Posterior vena cava (tissue), 2 donors: Measurements from ENCODE around the gene C9orf78. TPM values are rescaled to one million over a fixed set of nuclear protein-coding genes. Genes with fewer than 3 reads are reported as not detected.

Experiments
- DNase-seq: peaks from one replicate; pipeline ENCODE4 v3.0.0-alpha.2; 2020; ENCODE audit warnings: low spot score
- intact Hi-C, 2 donors: fragments of 100-400 bp; cut with DNase I; formaldehyde crosslinking; loops; one replicate each; pipeline versions ENCODE4 v1.14.1 to v1.14.2; 2022 to 2023
- total RNA-seq, 2 donors: library from RNA; stranded (reverse); fragmentation: NEBNext Ultra II Directional; extraction: Animal tissue kit (Norgen Biotek cat#: 25700); gene quantifications; one replicate each; pipeline ENCODE4 v1.2.1, GENCODE V29; 2021
- donor health status: DM: yes; HTN: yes; CAD: no.
- donor health status: DM: yes; HTN: yes; CAD: no.

The C9orf78 gene
- total RNA-seq, 2 donors from 2014 or later: 31.3 to 40.0 TPM

DNA sequence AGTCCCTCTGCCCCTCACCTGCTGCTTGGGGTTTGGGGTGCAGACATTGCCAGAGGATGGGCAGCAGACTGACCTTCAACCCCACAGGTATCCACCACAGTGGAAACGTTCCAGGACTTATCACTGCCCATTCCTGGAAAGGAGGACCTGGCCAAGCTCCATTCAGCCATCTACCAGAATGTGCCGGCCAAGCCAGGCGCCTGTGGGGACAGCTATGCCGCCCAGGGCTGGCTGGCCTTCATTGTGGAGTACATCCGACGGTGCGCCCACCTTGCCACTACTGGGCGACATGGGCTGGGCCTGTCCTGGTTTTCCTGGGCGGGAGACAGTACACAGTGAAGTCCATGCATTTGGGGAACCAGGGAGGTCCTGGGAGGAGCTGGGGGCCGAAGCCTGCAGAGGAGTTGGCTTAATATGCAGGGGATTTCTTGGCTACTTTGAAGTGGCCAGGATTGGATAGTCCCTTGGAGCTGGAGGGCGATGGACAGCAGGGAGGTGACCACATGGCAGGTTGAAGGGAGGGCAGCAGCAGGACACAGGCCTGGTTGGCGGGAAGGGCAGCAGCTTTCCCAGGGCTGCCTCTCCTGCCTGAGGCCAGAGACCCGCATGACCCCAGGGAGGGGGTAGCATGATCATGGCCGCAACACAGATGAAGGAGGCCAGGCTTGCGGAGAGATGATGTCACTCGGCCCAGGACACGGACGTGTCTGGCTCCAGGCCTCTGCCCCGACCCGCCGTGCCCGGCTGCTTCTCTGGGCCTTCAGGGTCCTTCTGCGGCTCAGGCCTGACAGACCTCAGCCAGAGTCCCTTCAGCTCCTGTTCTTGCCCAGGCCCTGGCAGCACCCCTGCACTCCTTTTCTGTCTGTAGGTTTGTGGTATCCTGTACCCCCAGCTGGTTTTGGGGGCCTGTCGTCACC lies 34.8 kb upstream of the C9orf78 start:
- intact Hi-C loops: loop anchor here in 1 of 2 donors (10.0 kb wide), 1 partner anchor 365 kb away; no protein-coding TSS in a partner anchor
- DNase-seq: peak; percentile 69

DNA sequence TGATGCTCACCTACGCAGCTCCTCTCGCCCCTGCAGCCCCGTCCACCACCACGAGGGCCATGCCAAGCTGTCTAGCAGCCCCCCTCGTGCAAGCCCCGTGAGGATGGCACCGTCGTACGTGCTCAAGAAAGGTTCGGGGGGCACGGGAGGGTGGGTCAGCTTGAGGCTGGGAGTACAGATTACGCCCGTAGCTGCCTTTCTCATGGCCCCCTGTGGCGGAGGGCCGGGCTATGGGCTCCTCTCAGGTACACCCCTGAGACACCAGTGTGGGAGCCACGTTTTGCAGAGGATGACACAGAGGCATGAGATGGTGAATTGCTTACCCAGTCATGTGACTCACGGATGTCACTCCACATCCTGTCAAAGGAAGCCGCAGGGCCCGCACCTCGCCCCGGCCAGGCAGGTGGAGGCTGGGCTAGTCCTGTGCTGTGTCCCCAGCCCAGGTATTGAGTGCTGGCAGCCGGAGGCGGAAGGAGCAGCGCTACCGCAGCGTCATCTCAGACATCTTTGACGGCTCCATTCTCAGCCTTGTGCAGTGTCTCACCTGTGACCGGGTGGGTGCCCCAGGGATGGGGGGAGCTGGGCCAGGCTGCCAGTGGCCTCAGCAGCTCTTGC lies 33.9 kb upstream of the C9orf78 start:
- peak; percentile 80 for DNase-seq
- intact Hi-C loops: no loop called here

DNA sequence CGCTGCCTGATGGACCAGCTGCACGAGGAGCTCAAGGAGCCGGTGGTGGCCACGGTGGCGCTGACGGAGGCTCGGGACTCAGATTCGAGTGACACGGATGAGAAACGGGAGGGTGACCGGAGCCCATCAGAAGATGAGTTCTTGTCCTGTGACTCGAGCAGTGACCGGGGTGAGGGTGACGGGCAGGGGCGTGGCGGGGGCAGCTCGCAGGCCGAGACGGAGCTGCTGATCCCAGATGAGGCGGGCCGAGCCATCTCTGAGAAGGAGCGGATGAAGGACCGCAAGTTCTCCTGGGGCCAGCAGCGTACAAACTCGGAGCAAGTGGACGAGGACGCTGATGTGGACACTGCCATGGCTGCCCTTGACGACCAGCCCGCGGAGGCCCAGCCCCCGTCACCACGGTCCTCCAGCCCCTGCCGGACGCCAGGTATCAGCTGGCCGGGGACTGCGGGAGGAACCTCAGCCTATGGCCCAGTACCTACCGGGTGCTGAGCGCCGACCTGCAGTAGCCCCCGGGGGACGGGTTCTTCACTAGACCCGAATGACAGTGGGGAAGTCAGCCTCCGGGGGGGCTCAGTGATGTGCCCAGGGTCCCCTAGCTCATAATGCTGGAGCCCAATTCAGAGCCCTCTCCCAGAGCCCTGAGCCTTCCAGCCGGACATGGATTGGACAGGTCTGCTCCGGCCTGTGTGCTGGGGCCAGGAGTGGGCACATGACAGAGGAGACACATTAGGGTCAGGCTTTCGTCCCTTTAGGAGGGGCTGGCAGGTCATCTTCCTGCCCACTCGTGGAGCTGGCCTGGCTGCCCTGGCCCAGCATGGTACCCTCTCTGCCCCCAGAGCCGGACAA lies 33.2 kb upstream of the C9orf78 start:
- peak; percentile 80 for DNase-seq
- intact Hi-C loops: no loop called here

DNA sequence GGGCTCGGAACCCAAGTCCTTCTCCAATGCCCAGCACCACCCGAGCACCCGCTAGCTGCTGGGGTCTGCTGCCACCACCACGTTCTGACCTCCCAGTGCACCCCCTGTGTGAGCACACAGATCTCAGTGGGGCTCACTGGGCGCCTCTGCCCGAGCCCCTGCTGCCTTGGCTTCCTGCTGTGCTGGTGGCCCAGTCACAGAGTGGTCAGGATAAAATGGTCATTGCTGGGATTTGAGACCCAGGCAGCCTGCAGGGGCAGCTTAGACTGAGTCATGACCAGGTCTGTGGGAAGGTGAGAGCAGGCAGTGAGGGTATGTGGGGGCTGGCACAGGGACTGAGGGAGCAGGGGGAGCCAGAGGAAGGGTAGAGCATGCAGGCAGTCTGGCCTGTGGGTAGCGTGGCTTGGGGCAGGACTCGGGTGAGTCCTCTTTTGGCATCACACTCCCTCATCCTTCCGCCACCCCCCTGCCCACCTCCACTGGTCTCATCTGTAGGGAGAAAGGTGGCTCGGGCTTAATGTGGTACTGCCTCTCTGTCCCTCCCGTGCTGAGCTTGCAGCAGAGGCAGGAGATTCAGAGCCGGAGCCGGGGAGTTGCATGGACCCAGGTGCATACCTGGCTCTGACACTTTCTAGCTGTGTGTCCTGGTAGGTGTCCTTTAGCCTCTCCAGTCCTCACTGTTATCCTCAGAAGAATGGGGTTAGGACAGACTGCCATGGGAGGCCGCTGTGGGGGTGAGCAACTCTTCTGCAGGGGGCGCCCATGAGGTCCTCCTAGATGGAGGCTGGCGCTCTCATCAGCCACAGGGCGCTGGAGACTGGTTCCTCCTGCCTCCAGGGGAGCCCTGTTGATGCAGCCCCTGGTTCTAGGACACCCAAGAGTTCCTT lies 32.3 kb upstream of the C9orf78 start:
- DNase-seq: peak; percentile 65
- intact Hi-C loops: no loop called here

DNA sequence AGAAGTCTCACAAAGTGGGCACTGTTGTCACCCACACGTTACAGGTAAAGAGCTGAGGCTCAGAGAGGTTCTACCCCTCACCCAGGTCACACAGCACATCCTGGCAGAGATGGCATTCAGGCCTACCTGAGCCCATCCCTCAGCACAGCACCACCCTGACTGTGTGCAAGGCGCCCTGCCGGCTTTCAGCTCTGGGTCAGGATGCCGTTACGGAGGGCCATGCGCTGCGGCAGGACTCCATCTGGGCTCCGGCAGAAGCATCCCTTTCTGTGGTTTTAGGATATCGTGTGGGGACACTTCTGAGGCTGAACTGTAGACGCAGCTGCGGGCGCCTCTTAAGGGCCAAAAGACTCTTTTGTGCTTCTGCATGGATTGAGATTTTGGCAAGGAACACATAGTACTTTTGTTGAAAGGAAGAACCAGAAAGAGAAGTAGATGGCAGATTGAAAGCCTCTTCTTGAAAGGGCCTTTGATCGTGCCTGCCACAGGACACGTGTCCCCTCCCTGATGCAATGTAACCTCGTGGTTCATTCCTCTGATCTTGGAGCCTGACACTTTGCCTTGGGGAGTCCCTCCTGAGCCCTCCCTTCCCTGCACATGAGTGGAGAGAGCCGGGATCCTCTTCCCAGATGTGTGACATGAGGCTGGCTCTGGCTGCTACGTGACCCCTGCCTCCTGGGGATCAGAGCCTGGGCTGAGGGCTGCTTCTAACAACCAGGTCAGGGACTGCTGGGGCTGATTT lies 31.5 kb upstream of the C9orf78 start:
- peak; percentile 67 for DNase-seq
- intact Hi-C loops: no loop called here

DNA sequence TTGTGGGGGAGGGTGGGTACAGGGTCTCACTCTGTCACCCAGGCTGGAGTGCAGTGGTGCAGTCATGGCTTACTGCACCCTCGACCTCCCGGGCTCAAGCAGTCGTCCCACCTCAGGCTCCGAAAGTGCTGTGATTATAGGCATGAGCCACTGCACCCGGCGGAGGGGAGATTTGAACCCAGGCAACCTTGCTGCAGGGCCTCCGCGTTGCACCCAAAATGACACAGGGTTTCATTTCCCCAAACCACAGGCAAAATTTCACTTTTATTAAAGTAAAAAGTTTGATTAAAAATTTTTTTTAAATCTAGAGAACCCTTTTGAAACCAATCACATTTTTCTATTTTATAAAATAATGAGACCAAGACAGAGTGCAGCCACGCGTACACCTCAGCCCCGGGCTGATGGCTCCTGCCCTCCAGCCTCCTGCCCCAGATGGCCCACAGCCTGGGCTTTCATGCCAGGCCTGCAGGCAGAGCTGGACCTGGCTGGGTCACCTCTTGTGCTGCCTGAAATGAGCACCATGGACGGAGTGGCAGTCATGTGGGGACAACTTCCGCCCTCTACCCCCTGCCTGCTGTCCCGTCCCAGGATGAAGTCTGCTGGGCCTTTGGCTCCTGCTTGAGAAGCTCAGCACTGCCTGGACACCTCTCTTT lies 30.7 kb upstream of the C9orf78 start:
- intact Hi-C loops: no loop called here
- DNase-seq: no peak

DNA sequence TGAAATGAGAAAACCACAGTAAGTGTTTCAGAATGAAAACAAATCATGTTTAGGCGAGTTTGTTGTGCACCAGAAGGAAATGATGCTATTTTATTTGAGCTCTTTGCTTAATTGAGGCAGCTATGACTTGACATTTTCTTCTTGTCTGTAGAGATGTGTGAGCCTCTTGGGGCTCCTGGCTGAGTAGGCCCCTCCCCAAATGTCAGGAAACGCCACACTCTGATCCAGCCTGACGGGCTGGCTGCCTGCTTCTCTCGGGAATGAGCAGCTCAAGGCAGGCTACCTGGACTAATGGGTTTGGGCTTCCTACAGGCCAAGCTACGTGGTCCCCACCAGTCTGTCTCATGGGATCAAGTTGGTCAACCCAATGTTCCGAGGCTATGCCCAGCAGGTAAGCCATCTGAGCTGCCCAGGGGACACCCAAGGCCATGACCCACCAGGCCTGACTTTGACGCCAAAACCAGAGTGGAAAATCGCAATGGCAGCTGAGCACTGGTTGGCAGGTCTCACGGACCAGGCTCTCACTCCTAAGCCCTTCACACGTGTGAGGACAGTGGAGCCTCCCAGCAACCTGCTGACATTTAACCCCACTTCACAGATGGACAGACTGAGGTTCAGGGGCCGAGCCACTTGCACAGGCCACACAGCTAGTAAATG lies 30.0 kb upstream of the C9orf78 start:
- no peak for DNase-seq
- intact Hi-C loops: no loop called here

DNA sequence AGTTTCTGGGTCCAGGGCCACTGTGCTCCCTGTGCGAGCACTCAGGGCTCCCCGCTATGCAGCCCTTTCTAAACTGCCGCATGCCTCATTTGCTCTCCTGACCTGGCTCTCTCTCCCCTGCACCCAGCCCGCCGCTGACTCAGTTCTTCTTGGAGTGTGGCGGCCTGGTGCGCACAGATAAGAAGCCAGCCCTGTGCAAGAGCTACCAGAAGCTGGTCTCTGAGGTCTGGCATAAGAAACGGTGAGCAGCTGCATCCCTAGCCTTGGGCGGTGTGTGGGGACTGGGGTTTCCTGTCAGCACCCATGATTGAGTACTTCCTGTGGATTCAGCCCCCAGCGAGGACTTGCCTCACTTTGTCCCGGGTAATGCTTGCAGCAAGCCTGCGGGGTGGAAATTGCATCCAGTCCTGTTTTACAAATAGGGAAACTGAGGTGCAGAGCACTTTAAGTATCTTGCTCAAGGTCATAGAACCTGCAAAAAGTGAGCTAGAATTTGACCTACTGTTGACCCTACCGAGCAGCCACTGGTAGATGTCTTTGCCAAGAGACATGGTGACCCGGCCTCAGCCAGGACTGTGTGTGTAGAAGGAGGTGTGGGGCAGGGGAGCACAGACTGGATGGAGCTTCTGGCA lies 28.1 kb upstream of the C9orf78 start:
- DNase-seq: peak; percentile 72
- intact Hi-C loops: no loop called here

DNA sequence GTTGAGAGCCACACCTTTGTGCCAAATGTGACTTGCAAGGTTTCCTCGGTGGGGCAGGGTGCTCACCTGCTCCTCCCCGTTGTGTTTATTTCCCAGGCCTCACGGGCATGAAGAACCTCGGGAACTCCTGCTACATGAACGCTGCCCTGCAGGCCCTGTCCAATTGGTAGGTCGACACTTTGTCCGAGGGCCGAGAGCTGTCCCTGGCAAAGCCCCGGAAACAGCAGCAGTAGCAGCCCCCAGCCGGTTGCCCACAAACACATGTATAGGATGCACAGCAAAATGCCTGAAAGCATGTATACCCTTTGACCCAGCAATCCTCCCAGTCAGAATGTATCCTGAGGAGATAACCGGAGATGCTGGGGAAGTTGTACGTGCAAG lies 26.4 kb upstream of the C9orf78 start:
- intact Hi-C loops: no loop called here
- DNase-seq: no peak

DNA sequence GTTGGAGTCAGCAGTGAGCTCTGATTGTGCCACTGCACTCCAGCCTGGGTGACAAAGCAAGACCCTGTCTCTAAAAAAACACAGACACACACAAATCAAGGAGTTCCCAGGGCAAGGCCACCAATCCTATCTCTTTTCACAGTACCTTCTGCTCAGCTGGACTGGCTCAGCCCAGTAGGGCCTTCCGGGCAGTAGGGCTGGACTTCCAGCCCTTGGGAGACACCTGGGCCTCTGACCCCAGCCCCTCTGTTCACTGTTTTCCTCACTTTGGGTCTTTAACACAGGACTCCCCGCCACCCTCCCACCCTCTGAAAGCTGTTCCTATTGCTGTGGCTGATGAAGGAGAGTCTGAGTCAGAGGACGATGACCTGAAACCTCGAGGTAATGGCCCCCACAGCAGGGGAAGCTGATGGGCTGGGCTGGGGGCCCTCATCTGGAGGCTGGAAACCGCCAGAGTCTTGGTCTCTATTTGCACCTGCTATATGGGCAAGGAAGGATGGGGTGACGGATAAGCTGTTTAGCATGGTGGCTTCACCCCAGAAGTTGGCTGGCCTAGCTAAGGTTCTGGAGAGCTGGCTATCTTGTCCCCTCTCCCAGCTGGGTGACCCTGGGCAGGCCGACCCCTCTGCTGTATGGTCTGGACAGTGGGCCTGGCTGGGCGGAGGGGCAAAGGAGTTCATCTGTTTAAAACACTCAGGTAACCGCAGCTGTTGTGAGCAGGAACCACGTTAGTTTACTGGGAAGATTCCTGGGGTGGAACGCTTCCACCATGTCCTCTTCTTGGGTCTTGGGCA lies 25.8 kb upstream of the C9orf78 start:
- intact Hi-C loops: no loop called here
- DNase-seq: no peak

DNA sequence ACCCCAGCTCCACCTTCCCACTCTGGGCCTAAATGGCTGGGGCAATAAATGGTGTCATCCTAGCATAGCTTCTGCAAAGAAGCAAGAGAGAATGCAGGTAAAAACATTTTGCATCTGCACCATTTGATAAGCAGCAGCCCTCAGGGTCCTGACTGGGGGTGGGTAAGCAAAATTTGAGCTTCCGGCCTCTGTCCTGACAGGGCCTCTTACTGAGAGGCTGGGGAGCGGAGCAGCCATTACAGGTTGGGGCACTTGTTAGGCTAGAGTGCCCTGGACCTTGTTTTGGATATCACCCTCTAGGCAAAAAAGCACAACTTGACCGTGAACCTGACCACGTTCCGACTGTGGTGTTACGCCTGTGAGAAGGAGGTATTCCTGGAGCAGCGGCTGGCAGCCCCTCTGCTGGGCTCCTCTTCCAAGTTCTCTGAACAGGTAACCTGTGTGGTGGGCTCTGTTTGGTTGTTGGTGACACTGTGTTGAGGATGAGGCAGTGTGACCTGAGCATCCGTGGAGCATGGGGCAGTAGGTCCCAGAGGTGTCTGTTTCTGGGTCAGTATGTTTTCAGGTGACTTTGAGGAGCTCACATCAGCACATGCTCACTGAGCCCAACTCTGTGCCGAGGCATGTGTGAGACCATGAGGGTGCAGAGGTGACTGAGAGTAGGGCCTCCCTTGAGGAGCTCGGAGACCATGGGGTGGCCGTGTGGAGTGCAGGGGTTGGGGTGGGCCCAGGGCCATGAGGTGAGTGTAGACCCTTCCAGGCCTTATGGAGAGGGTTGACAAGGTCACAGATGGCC lies 23.3 kb upstream of the C9orf78 start:
- intact Hi-C loops: no loop called here
- DNase-seq: no peak

DNA sequence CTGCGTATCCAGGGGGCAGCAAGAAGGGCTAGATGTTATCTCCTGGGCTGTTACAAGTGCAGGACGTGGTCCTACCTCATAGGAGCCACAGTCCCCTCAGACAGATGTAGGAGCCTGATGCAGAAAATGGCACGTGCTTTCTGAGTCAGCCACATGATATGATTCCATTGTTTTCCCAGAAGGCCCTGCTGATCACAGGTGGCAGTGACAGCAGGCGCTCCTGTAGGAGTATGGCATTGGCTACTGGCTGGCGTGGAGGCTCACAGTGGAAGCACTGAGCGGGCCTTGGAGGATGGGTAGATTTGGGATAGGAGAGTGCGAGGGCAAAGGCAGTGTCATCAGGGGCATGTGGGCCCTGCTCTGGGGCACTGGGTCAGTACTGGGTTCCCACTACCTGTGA lies 22.1 kb upstream of the C9orf78 start:
- no peak for DNase-seq
- intact Hi-C loops: no loop called here

DNA sequence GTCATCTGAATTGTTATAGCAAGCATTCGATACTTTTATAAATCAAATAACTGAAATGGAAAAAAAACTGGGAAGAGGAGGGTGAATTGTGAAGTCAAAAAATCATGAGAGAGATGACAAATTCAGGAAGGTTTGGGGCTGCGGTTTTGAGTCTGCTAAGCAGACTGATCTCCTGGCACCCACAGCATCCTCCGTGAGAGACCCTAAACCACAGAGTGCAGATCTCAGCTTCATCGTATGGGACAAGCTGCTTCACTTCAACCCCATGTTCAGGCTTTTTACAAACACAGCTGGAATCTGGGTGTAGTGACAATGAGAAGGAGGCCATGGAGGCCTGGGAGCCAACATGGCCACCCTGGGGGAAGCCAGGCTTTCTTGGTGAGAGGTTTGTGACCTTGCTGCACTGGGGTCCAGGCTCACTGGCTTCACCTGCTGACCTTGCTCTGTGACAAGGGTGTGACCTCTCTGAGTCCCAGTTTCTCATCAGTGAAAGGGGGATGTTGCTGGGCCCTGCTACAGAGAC lies 19.6 kb upstream of the C9orf78 start:
- intact Hi-C loops: no loop called here
- DNase-seq: no peak

DNA sequence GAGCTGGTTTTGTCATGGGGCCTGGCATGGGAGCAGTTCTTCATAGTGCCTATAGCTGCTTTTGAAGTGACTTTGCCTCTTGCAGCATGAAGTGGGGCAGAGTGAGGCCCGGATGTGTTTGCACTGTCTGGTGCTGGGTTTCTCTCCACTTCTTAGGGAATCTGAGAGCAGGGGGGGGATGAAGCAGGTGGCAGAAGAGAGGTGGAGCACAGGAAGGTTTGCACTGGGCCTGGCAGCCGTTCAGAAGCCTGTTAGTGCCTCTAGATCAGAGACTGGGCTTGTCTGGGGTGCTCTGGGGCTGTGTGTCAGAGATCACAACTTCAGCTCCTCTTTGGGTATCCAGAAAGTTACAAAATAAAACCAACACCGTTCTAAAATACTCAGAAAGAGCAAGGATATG lies 18.5 kb upstream of the C9orf78 start:
- intact Hi-C loops: no loop called here

DNA sequence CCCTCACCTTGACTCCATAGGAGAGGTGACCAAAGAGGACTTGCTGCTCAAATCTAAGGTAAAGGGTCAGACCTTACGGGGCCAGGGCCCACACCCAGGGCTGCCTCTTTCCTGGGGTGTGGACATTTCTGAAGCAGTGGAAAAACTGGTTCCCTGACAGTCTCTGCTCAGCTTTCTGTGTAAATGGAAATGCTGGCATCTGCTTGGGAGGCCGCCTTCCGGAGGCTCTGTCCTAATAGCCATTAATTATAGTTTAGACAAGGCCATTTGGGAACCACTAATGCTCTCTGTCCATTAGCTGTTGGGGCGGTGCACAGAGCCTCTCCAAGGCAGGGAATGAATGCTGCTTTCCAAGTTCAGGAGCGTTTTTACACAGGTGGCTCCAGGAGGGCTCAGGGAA lies 17.5 kb upstream of the C9orf78 start:
- intact Hi-C loops: no loop called here
- DNase-seq: no peak

More for the DNA sequence above, 18.5 kb upstream of the C9orf78 start:
- DNase-seq: no peak
